NT2/D1 (cell line): ENCODE data around the gene UIMC1.

Experiments
- DNase-seq: peaks from one replicate; pipeline ENCODE4 v3.0.0-alpha.2; 2011; ENCODE audit warnings: low read depth, low spot score
- H3K27me3 ChIP-seq: 2 replicates; pipeline ENCODE4 v1.6.0; 2011; ENCODE audit warnings: mild to moderate bottlenecking; ENCODE audit not compliant: insufficient read length, insufficient read depth
- H3K36me3 ChIP-seq: 2 replicates; pipeline ENCODE4 v1.6.1; 2011; ENCODE audit warnings: mild to moderate bottlenecking, low read length, mixed read lengths; ENCODE audit not compliant: insufficient read depth, insufficient read length
- H3K4me1 ChIP-seq: 2 replicates; pipeline ENCODE4 v1.5.1; 2011; ENCODE audit not compliant: insufficient read depth, insufficient read length
- H3K4me3 ChIP-seq: 2 replicates; pipeline ENCODE4 v1.5.1; 2011; ENCODE audit warnings: low read depth; ENCODE audit not compliant: insufficient read length
- H3K9ac ChIP-seq: 2 replicates; pipeline ENCODE4 v1.6.0; 2011; ENCODE audit warnings: low read depth; ENCODE audit not compliant: insufficient read length
- H3K9me3 ChIP-seq: 2 replicates; pipeline ENCODE4 v1.5.1; 2011; ENCODE audit warnings: mild to moderate bottlenecking, low read length; ENCODE audit not compliant: insufficient read depth
- SUZ12 ChIP-seq: IDR thresholded peaks from 2 replicates; pipeline ENCODE4 v1.6.1; 2011; ENCODE audit not compliant: insufficient read length, insufficient read depth; ENCODE audit errors: extremely low read depth
- YY1 ChIP-seq: IDR thresholded peaks from 2 replicates; pipeline ENCODE4 v1.6.1; 2011; ENCODE audit not compliant: insufficient read length, insufficient read depth
- ZNF274 ChIP-seq: IDR thresholded peaks from 2 replicates; pipeline ENCODE4 v1.6.1; 2011; ENCODE audit warnings: mild to moderate bottlenecking, low read depth, low read length

The UIMC1 gene

DNA sequence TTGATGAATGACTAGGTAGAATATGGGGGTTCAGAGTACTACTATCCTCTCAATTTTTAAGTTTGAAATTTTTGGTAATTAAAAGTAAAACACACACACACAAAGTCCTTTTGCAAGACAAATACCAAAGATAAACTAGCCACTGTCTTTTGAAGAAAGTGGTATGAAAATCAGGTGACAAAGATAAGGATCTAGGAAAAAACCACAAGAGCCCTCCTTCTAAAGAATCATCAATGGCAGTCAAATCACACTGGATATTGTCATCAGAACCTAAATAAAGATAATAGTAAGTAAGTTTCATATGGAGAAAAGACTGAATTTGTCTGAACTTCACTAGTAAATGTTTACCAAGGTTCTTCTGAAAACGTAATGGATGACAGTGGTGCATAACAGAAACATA lies 76.9 kb downstream of the UIMC1 start:
- DNase-seq = no peak
- H3K36me3 ChIP-seq = peaks cover 15% of the 10 kb centered on the region

DNA sequence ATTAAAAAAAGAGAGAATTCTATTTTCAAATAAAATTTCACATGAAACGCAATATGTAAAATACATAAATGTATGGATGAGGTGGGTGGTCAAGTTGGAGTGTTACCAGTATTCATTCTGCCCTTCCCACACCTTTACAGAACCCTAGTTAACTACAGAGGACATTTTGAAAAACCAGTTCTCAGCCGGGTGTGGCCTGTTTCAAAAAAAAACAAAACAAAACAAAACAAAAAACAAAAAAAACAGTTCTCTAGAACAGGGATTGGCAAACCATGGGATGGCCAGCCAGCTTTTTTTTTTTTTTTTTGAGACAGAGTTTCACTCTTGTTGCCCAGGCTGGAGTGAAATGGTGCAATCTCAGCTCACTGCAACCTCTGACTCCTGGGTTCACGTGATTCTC lies 79.0 kb downstream of the UIMC1 start:
- Histone ChIP-seq H3K4me3 (no peak overlapping the region), H3K36me3 (peaks cover 7% of the 10 kb centered on the region), H3K9ac (no peak overlapping the region), H3K9me3 (no peaks in the 10 kb centered on the region), H3K27me3 (no peaks in the 10 kb centered on the region), H3K4me1 (no peaks in the 10 kb centered on the region)
- DNase-seq = no peak
- no peak for TF ChIP-seq SUZ12
- TF ChIP-seq YY1 = no peak
- TF ChIP-seq ZNF274 = no peak

More for the DNA sequence above, 76.9 kb downstream of the UIMC1 start:
- H3K4me3 ChIP-seq = no peak overlapping the region
- no peaks in the 10 kb centered on the region for H3K9me3 ChIP-seq
- no peaks in the 10 kb centered on the region for H3K4me1 ChIP-seq
- H3K9ac ChIP-seq = no peak overlapping the region
- TF ChIP-seq SUZ12 (no peak), YY1 (no peak), ZNF274 (no peak)
- H3K27me3 ChIP-seq = no peaks in the 10 kb centered on the region

DNA sequence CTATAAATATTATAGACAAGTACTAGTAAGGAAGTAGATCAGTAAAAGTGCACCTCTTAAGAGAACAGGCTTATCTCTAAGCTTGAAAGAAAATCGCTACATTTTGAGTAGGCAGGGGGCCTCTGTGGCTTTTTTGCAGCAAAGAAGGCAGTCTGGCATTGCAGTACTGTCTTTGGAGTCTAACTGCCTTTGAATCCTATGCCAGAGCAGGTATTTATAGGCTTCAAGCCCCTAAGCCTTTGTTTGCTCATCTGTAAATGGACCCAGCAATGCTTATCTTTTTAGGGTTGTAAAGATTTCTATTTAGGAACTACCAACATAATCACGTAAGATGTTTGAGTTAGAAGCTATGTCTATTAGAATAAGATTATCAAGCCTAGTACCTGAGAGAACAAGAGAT lies 83.8 kb downstream of the UIMC1 start:
- no peak for TF ChIP-seq SUZ12
- no peak for TF ChIP-seq ZNF274
- no peak for TF ChIP-seq YY1
- H3K9me3 ChIP-seq = no peaks in the 10 kb centered on the region
- H3K9ac ChIP-seq = no peak overlapping the region
- no peaks in the 10 kb centered on the region for H3K4me1 ChIP-seq
- no peak for DNase-seq
- no peaks in the 10 kb centered on the region for H3K27me3 ChIP-seq
- no peak overlapping the region for H3K4me3 ChIP-seq
- peaks cover 5% of the 10 kb centered on the region for H3K36me3 ChIP-seq

GRCh38 chr5:176921714-176922113 lies 84.9 kb downstream of the UIMC1 start:
- peaks cover 5% of the 10 kb centered on the region for H3K36me3 ChIP-seq
- no peaks in the 10 kb centered on the region for H3K4me1 ChIP-seq
- no peaks in the 10 kb centered on the region for H3K27me3 ChIP-seq
- TF ChIP-seq ZNF274 = no peak
- TF ChIP-seq SUZ12 = no peak
- no peak for TF ChIP-seq YY1
- no peak overlapping the region for H3K4me3 ChIP-seq
- no peak for DNase-seq
- H3K9ac ChIP-seq = no peak overlapping the region
- H3K9me3 ChIP-seq = no peaks in the 10 kb centered on the region

DNA sequence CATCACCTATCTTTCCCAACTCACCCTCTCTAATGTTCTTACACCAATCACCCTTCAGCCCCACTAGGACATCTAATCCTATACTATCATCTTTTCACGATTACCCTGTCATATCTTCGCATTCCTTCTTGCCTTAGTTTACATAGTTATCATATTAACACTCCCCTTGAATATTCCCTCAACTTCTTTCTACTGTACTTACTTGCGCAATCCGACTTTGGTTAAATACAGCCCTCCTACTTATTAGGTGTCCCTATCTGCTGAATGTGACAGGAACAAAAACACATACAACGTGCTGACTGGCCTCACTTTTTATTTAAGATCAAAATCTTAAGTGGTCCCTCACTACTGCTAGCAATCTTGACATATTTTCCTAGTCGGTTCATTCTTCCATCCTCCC lies 88.0 kb downstream of the UIMC1 start:
- Histone ChIP-seq H3K4me3 (no peak overlapping the region), H3K4me1 (no peaks in the 10 kb centered on the region)

GRCh38 chr5:176916337-176916736 lies 90.2 kb downstream of the UIMC1 start:
- Histone ChIP-seq H3K36me3 (peaks cover 8% of the 10 kb centered on the region), H3K4me3 (no peak overlapping the region), H3K9me3 (no peaks in the 10 kb centered on the region), H3K4me1 (no peaks in the 10 kb centered on the region), H3K27me3 (no peaks in the 10 kb centered on the region), H3K9ac (no peak overlapping the region)
- TF ChIP-seq ZNF274 (no peak), YY1 (no peak), SUZ12 (no peak)
- no peak for DNase-seq

More for the DNA sequence above, 88.0 kb downstream of the UIMC1 start:
- no peak for TF ChIP-seq SUZ12
- no peak for TF ChIP-seq ZNF274
- TF ChIP-seq YY1 = no peak
- Histone ChIP-seq H3K9ac (no peak overlapping the region), H3K9me3 (no peaks in the 10 kb centered on the region), H3K27me3 (no peaks in the 10 kb centered on the region), H3K36me3 (peaks cover 8% of the 10 kb centered on the region)
- no peak for DNase-seq

- Histone ChIP-seq H3K9ac (no peak overlapping the region), H3K27me3 (no peaks in the 10 kb centered on the region), H3K4me3 (no peak overlapping the region), H3K9me3 (no peaks in the 10 kb centered on the region), H3K4me1 (no peaks in the 10 kb centered on the region), H3K36me3 (peaks cover 8% of the 10 kb centered on the region)
- no peak for DNase-seq
- no peak for TF ChIP-seq YY1
- no peak for TF ChIP-seq SUZ12
- no peak for TF ChIP-seq ZNF274
Observed at GRCh38 chr5:176915906-176916305, 90.7 kb downstream of the UIMC1 start.
